IMR-90 (cell line): Measurements from ENCODE around the gene TRIM28.

ENCODE experiments used
- BHLHE40 ChIP-seq: fragments of 150-350 bp; IDR thresholded peaks from 2 replicates; pipeline ENCODE4 v1.6.1; 2016; ENCODE audit warnings: mild to moderate bottlenecking, low read depth, low read length
- CEBPB ChIP-seq: IDR thresholded peaks from 2 replicates; pipeline ENCODE4 v1.6.1; 2012; ENCODE audit warnings: low read depth, low read length, improper control_type of control experiment
- FOS ChIP-seq: fragments of 150-350 bp; IDR thresholded peaks from 2 replicates; pipeline ENCODE4 v1.6.1; 2016; ENCODE audit warnings: low read depth, low read length
- MXI1 ChIP-seq: IDR thresholded peaks from 2 replicates; pipeline ENCODE4 v1.6.1; 2012; ENCODE audit warnings: low read depth, mild to moderate bottlenecking, low read length, moderate library complexity, borderline replicate concordance
- POLR2A ChIP-seq: IDR thresholded peaks from 2 replicates; pipeline ENCODE4 v1.6.1; 2012; ENCODE audit warnings: mild to moderate bottlenecking, low read depth, low read length
- RAD21 ChIP-seq: IDR thresholded peaks from 2 replicates; pipeline ENCODE4 v1.6.1; 2012; ENCODE audit warnings: low read length, improper control_type of control experiment
- RCOR1 ChIP-seq: IDR thresholded peaks from 2 replicates; pipeline ENCODE4 v1.6.1; 2012; ENCODE audit warnings: mild to moderate bottlenecking, low read length, improper control_type of control experiment; ENCODE audit not compliant: insufficient replicate concordance
- TF ChIP-seq, protein P1 (sequence below): conservative IDR thresholded peaks from 2 replicates; pipeline ENCODE4 v1.5.1; 2012; ENCODE audit warnings: mild to moderate bottlenecking, low read depth, low read length, improper control_type of control experiment
- TF ChIP-seq, protein P2 (sequence below): fragments of 150-350 bp; IDR thresholded peaks from 2 replicates; pipeline ENCODE4 v1.6.1; 2016; ENCODE audit warnings: low read depth, mild to moderate bottlenecking, low read length, moderate library complexity, borderline replicate concordance

DNA sequence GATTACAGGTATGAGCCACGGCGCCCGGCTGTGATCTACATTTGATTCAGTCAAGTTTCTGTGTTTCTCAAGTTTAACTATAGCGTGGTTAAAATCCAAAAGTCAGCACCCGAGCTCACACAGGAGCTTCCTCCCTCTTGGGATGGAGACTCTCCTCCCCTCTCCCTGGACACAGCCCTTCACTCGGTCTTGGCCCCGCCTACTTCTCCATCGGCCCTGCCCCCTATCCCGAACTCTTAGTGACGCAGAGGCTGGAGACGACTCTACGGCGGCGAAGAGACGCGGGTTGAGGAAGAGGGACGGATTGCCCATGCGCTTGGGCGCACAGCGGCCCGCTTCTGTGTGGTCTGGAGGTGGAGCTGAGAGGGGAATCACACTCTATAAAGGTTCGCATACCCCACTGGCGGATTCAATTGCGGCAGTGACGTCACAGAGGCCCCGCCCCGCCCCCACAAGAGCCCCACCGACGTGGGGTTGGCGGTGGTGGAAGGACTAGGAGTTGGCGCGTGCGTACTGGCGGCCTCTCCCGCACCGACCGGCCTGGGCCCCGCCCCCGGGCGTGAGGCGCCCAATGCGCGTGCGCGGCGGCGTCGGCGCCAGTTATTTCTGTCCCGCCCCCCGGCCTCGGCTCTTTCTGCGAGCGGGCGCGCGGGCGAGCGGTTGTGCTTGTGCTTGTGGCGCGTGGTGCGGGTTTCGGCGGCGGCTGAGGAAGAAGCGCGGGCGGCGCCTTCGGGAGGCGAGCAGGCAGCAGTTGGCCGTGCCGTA, at the start of gene TRIM28:
- TF ChIP-seq, protein P1, sequence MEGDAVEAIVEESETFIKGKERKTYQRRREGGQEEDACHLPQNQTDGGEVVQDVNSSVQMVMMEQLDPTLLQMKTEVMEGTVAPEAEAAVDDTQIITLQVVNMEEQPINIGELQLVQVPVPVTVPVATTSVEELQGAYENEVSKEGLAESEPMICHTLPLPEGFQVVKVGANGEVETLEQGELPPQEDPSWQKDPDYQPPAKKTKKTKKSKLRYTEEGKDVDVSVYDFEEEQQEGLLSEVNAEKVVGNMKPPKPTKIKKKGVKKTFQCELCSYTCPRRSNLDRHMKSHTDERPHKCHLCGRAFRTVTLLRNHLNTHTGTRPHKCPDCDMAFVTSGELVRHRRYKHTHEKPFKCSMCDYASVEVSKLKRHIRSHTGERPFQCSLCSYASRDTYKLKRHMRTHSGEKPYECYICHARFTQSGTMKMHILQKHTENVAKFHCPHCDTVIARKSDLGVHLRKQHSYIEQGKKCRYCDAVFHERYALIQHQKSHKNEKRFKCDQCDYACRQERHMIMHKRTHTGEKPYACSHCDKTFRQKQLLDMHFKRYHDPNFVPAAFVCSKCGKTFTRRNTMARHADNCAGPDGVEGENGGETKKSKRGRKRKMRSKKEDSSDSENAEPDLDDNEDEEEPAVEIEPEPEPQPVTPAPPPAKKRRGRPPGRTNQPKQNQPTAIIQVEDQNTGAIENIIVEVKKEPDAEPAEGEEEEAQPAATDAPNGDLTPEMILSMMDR: no peak
- TF ChIP-seq FOS: 0 out of 2 replicates have a peak, but pooled peaks have one; percentile 2
- TF ChIP-seq CEBPB: no peak
- TF ChIP-seq POLR2A: peak; percentile 97
- TF ChIP-seq RCOR1: no peak
- no peak for TF ChIP-seq RAD21
- TF ChIP-seq, protein P2, sequence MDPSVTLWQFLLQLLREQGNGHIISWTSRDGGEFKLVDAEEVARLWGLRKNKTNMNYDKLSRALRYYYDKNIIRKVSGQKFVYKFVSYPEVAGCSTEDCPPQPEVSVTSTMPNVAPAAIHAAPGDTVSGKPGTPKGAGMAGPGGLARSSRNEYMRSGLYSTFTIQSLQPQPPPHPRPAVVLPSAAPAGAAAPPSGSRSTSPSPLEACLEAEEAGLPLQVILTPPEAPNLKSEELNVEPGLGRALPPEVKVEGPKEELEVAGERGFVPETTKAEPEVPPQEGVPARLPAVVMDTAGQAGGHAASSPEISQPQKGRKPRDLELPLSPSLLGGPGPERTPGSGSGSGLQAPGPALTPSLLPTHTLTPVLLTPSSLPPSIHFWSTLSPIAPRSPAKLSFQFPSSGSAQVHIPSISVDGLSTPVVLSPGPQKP: no peak
- TF ChIP-seq MXI1: peak; percentile 64; the same call in 1 of the 2 replicates
- TF ChIP-seq BHLHE40: no peak
